Keratinocyte (primary cell): ENCODE measurements around the gene DDAH2. TPM values are rescaled to one million over a fixed set of nuclear protein-coding genes. Genes with fewer than 3 reads are reported as not detected.

Experiments used
- DNase-seq: peaks from one replicate; pipeline ENCODE4 v3.0.0-alpha.2; 2011; ENCODE audit warnings: low read depth, missing footprints, low spot score
- FAIRE-seq: peaks from 2 replicates; lab custom pipeline; 2011; peaks lifted over from hg19 to GRCh38; lab: Jason Lieb, UNC
- H2AFZ ChIP-seq: 2 replicates; pipeline ENCODE4 v1.6.0; 2012; ENCODE audit warnings: low read length, control low read depth, inconsistent platforms; ENCODE audit not compliant: control insufficient read depth
- H3K27ac ChIP-seq: 2 replicates; pipeline ENCODE4 v1.5.1; 2011; ENCODE audit warnings: low read length; ENCODE audit not compliant: control insufficient read depth, insufficient read depth
- H3K27me3 ChIP-seq: 3 replicates; pipeline ENCODE4 v1.6.0; 2011; ENCODE audit warnings: low read length; ENCODE audit not compliant: control insufficient read depth, insufficient read depth; ENCODE audit errors: extremely low read depth
- H3K36me3 ChIP-seq, 2 experiments: 2 replicates in 1 of 2; 3 replicates in 1 of 2; pipeline ENCODE4 v1.5.1; 2011; ENCODE audit warnings: low read length in 2 of 2, mild to moderate bottlenecking in 1 of 2; ENCODE audit not compliant: control insufficient read depth in 2 of 2, insufficient read depth in 2 of 2; ENCODE audit errors: extremely low read depth in 1 of 2
- H3K4me1 ChIP-seq: 3 replicates; pipeline ENCODE4 v1.5.1; 2011; ENCODE audit warnings: low read length; ENCODE audit not compliant: control insufficient read depth, insufficient read depth; ENCODE audit errors: extremely low read depth
- H3K4me2 ChIP-seq: 3 replicates; pipeline ENCODE4 v1.6.0; 2011; ENCODE audit warnings: low read depth, low read length; ENCODE audit not compliant: control insufficient read depth, insufficient read depth; ENCODE audit errors: extremely low read depth
- H3K4me3 ChIP-seq, 3 experiments: fragments of 200-600 bp in 1 of 3; sonication (generic) in 1 of 3; 2 replicates in 2 of 3; 3 replicates in 1 of 3; pipeline ENCODE4 v1.5.1; 2011 to 2016; ENCODE audit warnings: low read length in 3 of 3, mild to moderate bottlenecking in 3 of 3, control low read depth in 2 of 3, inconsistent platforms in 1 of 3, low read depth in 1 of 3, mixed read lengths in 1 of 3, mixed run types in 1 of 3, moderate library complexity in 1 of 3; ENCODE audit not compliant: control insufficient read depth in 2 of 3, insufficient read depth in 2 of 3; ENCODE audit errors: extremely low read depth in 1 of 3
- H3K79me2 ChIP-seq: 2 replicates; pipeline ENCODE4 v1.6.0; 2012; ENCODE audit warnings: low read length; ENCODE audit not compliant: control insufficient read depth, insufficient read depth
- H3K9ac ChIP-seq: 3 replicates; pipeline ENCODE4 v1.6.0; 2011; ENCODE audit warnings: low read length; ENCODE audit not compliant: control insufficient read depth, insufficient read depth; ENCODE audit errors: extremely low read depth
- H3K9me1 ChIP-seq: 3 replicates; pipeline ENCODE4 v1.6.0; 2011; ENCODE audit warnings: low read length; ENCODE audit not compliant: control insufficient read depth, insufficient read depth; ENCODE audit errors: extremely low read depth
- H3K9me3 ChIP-seq: 2 replicates; pipeline ENCODE4 v1.5.1; 2012; ENCODE audit warnings: low read depth, low read length; ENCODE audit not compliant: control insufficient read depth
- H4K20me1 ChIP-seq: 3 replicates; pipeline ENCODE4 v1.6.0; 2011; ENCODE audit warnings: low read length; ENCODE audit not compliant: control insufficient read depth, insufficient read depth; ENCODE audit errors: extremely low read depth
- CTCF ChIP-seq, 3 experiments: IDR thresholded peaks in 1 of 3; conservative IDR thresholded peaks in 1 of 3; optimal IDR thresholded peaks in 1 of 3; 2 replicates in 2 of 3; 3 replicates in 1 of 3; pipeline versions ENCODE3 to v1.5.1; 2011; ENCODE audit warnings: low read length in 3 of 3, mild to moderate bottlenecking in 3 of 3, moderate library complexity in 2 of 3, control low read depth in 1 of 3, inconsistent platforms in 1 of 3; ENCODE audit not compliant: insufficient read depth in 2 of 3; ENCODE audit errors: extremely low read depth in 1 of 3
- EZH2 ChIP-seq: IDR thresholded peaks from one replicate; pipeline ENCODE4 v1.6.1; 2012; ENCODE audit warnings: inconsistent platforms, mild to moderate bottlenecking, low read length, moderate library complexity
- dilution Hi-C: fragments of 300-500 bp; cut with MboI; formaldehyde crosslinking; loops from one replicate; pipeline ENCODE4 v1.7.0; 2020; ENCODE audit warnings: low sequenced_read_pairs; ENCODE audit not compliant: extremely low pct_ligation_motif_present
- polyA plus RNA-seq, 5 experiments: library from polyadenylated mRNA; depleted of rRNA in 3 of 5; stranded (reverse) in 3 of 5; stranded (forward) in 1 of 5; unstranded in 1 of 5; fragments of >200 nt; gene quantifications; 1 replicate in 1 of 5; 2 replicates in 3 of 5; 3 replicates in 1 of 5; pipeline versions ENCODE4 v1.2.1 to v1.2.3, GENCODE V29; 2011 to 2012; ENCODE audit warnings: missing spikeins in 2 of 5, low read depth in 1 of 5, low replicate concordance in 1 of 5

The DDAH2 gene
- polyA plus RNA-seq, 1 donor (not counting 4 experiments of a cell fraction or from before 2014, with no cell fraction given), result 3.0 TPM

GRCh38 chr6:31708224-31708623, 20.9 kb downstream of the DDAH2 start:
- Histone ChIP-seq H3K79me2 (no peaks in the 10 kb centered on the region), H2AFZ (no peak overlapping the region), H3K27ac (no peak overlapping the region), H3K4me1 (peaks cover 20% of the 10 kb centered on the region), H3K27me3 (no peaks in the 10 kb centered on the region), H3K9me3 (no peaks in the 10 kb centered on the region), H3K4me2 (no peak overlapping the region), H3K36me3 (no peaks in the 10 kb centered on the region), H4K20me1 (no peaks in the 10 kb centered on the region), H3K4me3 (no peak overlapping the region), H3K9ac (no peak overlapping the region), H3K9me1 (no peaks in the 10 kb centered on the region)
- dilution Hi-C loops, result no loop called here
- no peak for FAIRE-seq
- TF ChIP-seq CTCF (optimal IDR thresholded peaks at IDR 0.05 in 1 of 3, IDR thresholded peaks at IDR 0.05 in 1 of 3, conservative IDR thresholded peaks at IDR 0.05 in 1 of 3; ENCODE audit: extremely low read depth in 1 of 3, insufficient read depth in 2 of 3, low read length in 3 of 3) (no peak), EZH2 (no peak)
- DNase-seq, result no peak

- no peak overlapping the region for H3K9ac ChIP-seq
- FAIRE-seq (no peak), DNase-seq (no peak)
- no peak overlapping the region for H3K4me3 ChIP-seq
- H3K9me1 ChIP-seq, result no peaks in the 10 kb centered on the region
- no peak overlapping the region for H3K27ac ChIP-seq
- no peaks in the 10 kb centered on the region for H3K36me3 ChIP-seq
- TF ChIP-seq EZH2, result no peak
- no peak for TF ChIP-seq CTCF (optimal IDR thresholded peaks at IDR 0.05 in 1 of 3, IDR thresholded peaks at IDR 0.05 in 1 of 3, conservative IDR thresholded peaks at IDR 0.05 in 1 of 3; ENCODE audit: extremely low read depth in 1 of 3, insufficient read depth in 2 of 3, low read length in 3 of 3)
- no peak overlapping the region for H2AFZ ChIP-seq
- H3K4me2 ChIP-seq, result no peak overlapping the region
- H3K4me1 ChIP-seq, result peaks cover 20% of the 10 kb centered on the region
- H3K79me2 ChIP-seq, result no peaks in the 10 kb centered on the region
- dilution Hi-C loops, result no loop called here
- H3K27me3 ChIP-seq, result no peaks in the 10 kb centered on the region
- H3K9me3 ChIP-seq, result no peaks in the 10 kb centered on the region
- no peaks in the 10 kb centered on the region for H4K20me1 ChIP-seq
Observed at GRCh38 chr6:31707701-31708100, 21.4 kb downstream of the DDAH2 start.
